H1 (cell line): ENCODE results near the gene DOK3. TPM values are rescaled to one million over a fixed set of nuclear protein-coding genes. Genes with fewer than 3 reads are reported as not detected.

Experiments
- CEBPB ChIP-seq: IDR thresholded peaks from 2 replicates; pipeline ENCODE4 v1.6.1; 2012; ENCODE audit warnings: low read depth, low read length
- KDM4A ChIP-seq: IDR thresholded peaks from one replicate; pipeline ENCODE4 v1.7.1; 2012; ENCODE audit warnings: low read depth, mild to moderate bottlenecking, moderate library complexity, low read length, inconsistent platforms; ENCODE audit not compliant: severe bottlenecking
- NANOG ChIP-seq: IDR thresholded peaks from 2 replicates; pipeline ENCODE4 v1.6.1; 2011; ENCODE audit warnings: low read length, low read depth, mild to moderate bottlenecking, inconsistent platforms; ENCODE audit not compliant: insufficient read depth, poor library complexity, severe bottlenecking
- NRF1 ChIP-seq: IDR thresholded peaks from 2 replicates; pipeline ENCODE4 v1.6.1; 2011; ENCODE audit warnings: mild to moderate bottlenecking, low read depth, low read length, improper control_type of control experiment
- RAD21 ChIP-seq, 2 experiments: IDR thresholded peaks in 1 of 2; conservative IDR thresholded peaks in 1 of 2; 2 replicates each; pipeline ENCODE4 v1.6.1; 2011; ENCODE audit warnings: low read depth in 2 of 2, low read length in 2 of 2, improper control_type of control experiment in 1 of 2, inconsistent platforms in 1 of 2, mild to moderate bottlenecking in 1 of 2, moderate library complexity in 1 of 2
- SIX5 ChIP-seq: IDR thresholded peaks from 2 replicates; pipeline ENCODE4 v1.6.1; 2011; ENCODE audit warnings: mild to moderate bottlenecking, low read depth, low read length
- ZNF274 ChIP-seq: IDR thresholded peaks from 2 replicates; pipeline ENCODE4 v1.7.0; 2012; ENCODE audit warnings: low read length, borderline replicate concordance; ENCODE audit errors: extremely low read depth
- polyA plus RNA-seq, 7 experiments: library from polyadenylated mRNA; depleted of rRNA in 3 of 7; stranded (reverse) in 5 of 7; unstranded in 2 of 7; fragments of >200 nt in 5 of 7; fragments of 200-250 nt in 2 of 7; gene quantifications; 1 replicate in 5 of 7; 2 replicates in 1 of 7; 4 replicates in 1 of 7; pipeline versions ENCODE4 v1.2.1 to v1.2.3, GENCODE V29; 2011 to 2013; ENCODE audit warnings: missing spikeins in 2 of 7, mixed read lengths in 2 of 7
- total RNA-seq: library from RNA; stranded (reverse); fragmentation: NEBNext Ultra II Directional; extraction: Animal tissue kit (Norgen Biotek cat#: 25700); gene quantifications from 2 replicates; pipeline ENCODE4 v1.2.1, GENCODE V29; 2021
- TF ChIP-seq, protein P1 (sequence below): fragments of 300-600 bp; sonication (generic); IDR thresholded peaks from 2 replicates; pipeline ENCODE4 v1.7.1; 2012; ENCODE audit warnings: low read length, moderate library complexity, mild to moderate bottlenecking, inconsistent platforms; ENCODE audit not compliant: insufficient replicate concordance

The DOK3 gene
- total and polyA plus RNA-seq, 2 of the 8 experiments (the other 6 are each of a cell fraction or from before 2014, with no cell fraction given): 4.2 to 6.4 TPM

DNA sequence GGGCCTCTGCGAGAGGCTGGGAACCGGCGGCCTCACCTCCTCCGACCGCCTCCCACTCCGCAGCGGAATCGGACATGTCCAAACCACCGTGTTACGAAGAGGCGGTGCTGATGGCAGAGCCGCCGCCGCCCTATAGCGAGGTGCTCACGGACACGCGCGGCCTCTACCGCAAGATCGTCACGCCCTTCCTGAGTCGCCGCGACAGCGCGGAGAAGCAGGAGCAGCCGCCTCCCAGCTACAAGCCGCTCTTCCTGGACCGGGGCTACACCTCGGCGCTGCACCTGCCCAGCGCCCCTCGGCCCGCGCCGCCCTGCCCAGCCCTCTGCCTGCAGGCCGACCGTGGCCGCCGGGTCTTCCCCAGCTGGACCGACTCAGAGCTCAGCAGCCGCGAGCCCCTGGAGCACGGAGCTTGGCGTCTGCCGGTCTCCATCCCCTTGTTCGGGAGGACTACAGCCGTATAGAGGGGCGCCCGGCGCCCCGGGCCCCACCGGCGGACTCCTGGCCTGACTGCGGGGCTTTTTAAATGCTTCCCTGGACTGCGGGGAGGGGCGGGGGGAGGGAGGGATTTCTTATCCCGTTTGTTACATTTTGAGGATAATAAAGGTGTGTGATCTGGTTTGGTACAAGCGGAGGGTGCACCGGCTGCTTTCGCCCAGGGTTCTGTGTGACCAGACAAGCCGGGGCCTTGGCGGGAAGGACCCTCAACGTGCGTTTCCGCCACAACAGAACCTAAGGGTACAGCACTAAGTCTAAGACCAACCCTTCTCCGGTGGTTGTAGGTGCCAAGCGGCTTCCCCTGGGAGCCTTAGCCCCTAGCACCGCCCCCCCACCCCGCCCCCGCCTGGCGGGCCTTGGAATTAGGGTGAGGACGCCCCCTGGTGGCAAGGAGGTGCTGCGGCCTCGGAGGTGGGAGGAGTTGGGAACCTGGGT lies 53.7 kb downstream of the DOK3 start (continued):
- TF ChIP-seq KDM4A (peak; percentile 8), RAD21 (IDR thresholded peaks at IDR 0.05 in 1 of 2, conservative IDR thresholded peaks at IDR 0.05 in 1 of 2; ENCODE audit: low read depth in 2 of 2, low read length in 2 of 2) (peak; percentile 40 to 56; a peak in 3 of 4 replicates), NANOG (no peak), SIX5 (no peak), NRF1 (no peak), ZNF274 (no peak), CEBPB (no peak)
- TF ChIP-seq, protein P1, sequence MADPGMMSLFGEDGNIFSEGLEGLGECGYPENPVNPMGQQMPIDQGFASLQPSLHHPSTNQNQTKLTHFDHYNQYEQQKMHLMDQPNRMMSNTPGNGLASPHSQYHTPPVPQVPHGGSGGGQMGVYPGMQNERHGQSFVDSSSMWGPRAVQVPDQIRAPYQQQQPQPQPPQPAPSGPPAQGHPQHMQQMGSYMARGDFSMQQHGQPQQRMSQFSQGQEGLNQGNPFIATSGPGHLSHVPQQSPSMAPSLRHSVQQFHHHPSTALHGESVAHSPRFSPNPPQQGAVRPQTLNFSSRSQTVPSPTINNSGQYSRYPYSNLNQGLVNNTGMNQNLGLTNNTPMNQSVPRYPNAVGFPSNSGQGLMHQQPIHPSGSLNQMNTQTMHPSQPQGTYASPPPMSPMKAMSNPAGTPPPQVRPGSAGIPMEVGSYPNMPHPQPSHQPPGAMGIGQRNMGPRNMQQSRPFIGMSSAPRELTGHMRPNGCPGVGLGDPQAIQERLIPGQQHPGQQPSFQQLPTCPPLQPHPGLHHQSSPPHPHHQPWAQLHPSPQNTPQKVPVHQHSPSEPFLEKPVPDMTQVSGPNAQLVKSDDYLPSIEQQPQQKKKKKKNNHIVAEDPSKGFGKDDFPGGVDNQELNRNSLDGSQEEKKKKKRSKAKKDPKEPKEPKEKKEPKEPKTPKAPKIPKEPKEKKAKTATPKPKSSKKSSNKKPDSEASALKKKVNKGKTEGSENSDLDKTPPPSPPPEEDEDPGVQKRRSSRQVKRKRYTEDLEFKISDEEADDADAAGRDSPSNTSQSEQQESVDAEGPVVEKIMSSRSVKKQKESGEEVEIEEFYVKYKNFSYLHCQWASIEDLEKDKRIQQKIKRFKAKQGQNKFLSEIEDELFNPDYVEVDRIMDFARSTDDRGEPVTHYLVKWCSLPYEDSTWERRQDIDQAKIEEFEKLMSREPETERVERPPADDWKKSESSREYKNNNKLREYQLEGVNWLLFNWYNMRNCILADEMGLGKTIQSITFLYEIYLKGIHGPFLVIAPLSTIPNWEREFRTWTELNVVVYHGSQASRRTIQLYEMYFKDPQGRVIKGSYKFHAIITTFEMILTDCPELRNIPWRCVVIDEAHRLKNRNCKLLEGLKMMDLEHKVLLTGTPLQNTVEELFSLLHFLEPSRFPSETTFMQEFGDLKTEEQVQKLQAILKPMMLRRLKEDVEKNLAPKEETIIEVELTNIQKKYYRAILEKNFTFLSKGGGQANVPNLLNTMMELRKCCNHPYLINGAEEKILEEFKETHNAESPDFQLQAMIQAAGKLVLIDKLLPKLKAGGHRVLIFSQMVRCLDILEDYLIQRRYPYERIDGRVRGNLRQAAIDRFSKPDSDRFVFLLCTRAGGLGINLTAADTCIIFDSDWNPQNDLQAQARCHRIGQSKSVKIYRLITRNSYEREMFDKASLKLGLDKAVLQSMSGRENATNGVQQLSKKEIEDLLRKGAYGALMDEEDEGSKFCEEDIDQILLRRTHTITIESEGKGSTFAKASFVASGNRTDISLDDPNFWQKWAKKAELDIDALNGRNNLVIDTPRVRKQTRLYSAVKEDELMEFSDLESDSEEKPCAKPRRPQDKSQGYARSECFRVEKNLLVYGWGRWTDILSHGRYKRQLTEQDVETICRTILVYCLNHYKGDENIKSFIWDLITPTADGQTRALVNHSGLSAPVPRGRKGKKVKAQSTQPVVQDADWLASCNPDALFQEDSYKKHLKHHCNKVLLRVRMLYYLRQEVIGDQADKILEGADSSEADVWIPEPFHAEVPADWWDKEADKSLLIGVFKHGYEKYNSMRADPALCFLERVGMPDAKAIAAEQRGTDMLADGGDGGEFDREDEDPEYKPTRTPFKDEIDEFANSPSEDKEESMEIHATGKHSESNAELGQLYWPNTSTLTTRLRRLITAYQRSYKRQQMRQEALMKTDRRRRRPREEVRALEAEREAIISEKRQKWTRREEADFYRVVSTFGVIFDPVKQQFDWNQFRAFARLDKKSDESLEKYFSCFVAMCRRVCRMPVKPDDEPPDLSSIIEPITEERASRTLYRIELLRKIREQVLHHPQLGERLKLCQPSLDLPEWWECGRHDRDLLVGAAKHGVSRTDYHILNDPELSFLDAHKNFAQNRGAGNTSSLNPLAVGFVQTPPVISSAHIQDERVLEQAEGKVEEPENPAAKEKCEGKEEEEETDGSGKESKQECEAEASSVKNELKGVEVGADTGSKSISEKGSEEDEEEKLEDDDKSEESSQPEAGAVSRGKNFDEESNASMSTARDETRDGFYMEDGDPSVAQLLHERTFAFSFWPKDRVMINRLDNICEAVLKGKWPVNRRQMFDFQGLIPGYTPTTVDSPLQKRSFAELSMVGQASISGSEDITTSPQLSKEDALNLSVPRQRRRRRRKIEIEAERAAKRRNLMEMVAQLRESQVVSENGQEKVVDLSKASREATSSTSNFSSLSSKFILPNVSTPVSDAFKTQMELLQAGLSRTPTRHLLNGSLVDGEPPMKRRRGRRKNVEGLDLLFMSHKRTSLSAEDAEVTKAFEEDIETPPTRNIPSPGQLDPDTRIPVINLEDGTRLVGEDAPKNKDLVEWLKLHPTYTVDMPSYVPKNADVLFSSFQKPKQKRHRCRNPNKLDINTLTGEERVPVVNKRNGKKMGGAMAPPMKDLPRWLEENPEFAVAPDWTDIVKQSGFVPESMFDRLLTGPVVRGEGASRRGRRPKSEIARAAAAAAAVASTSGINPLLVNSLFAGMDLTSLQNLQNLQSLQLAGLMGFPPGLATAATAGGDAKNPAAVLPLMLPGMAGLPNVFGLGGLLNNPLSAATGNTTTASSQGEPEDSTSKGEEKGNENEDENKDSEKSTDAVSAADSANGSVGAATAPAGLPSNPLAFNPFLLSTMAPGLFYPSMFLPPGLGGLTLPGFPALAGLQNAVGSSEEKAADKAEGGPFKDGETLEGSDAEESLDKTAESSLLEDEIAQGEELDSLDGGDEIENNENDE: peak; percentile 23
